WTC11 (cell line): ENCODE results near the gene GATA2. TPM values are rescaled to one million over a fixed set of nuclear protein-coding genes. Genes with fewer than 3 reads are reported as not detected.

Experiments
- ATAC-seq: fragments of 200-7000 bp; cut with Tn5 transposase; 2 replicates; pipeline ENCODE4 v1.10.0; 2021; ENCODE audit warnings: mild to moderate bottlenecking, moderate library complexity
- CTCF ChIA-PET: fragments of 300-600 bp; sonication (Branson Sonifier 250); formaldehyde crosslinking; loops from one replicate; lab custom pipeline; 2021; ENCODE audit warnings: antibody characterized with exemption; lab: Charles Lee
- POLR2A ChIA-PET: fragments of 350-600 bp; sonication (Branson Sonifier 250); formaldehyde crosslinking; loops from one replicate; lab custom pipeline; 2021; ENCODE audit warnings: antibody characterized with exemption; lab: Charles Lee
- DNase-seq: peaks from one replicate; pipeline ENCODE4 v3.0.0; 2021; ENCODE audit warnings: low spot score
- H3K27ac Mint-ChIP-seq: 2 replicates; pipeline ENCODE4 v1.8.0; 2021; ENCODE audit warnings: mixed read lengths
- H3K27me3 Mint-ChIP-seq: 2 replicates; pipeline ENCODE4 v1.8.0; 2021; ENCODE audit warnings: low read depth, mild to moderate bottlenecking, moderate library complexity, mixed read lengths
- H3K36me3 Mint-ChIP-seq: 2 replicates; pipeline ENCODE4 v1.8.0; 2021; ENCODE audit warnings: mixed read lengths
- H3K4me1 Mint-ChIP-seq: 2 replicates; pipeline ENCODE4 v1.8.0; 2022; ENCODE audit warnings: mixed read lengths
- H3K4me3 Mint-ChIP-seq: 2 replicates; pipeline ENCODE4 v1.8.0; 2021; ENCODE audit warnings: mild to moderate bottlenecking, moderate library complexity, mixed read lengths
- H3K9me3 Mint-ChIP-seq: 2 replicates; pipeline ENCODE4 v1.8.0; 2021; ENCODE audit warnings: mixed read lengths
- ARID4B ChIP-seq: sonication (generic); formaldehyde crosslinking; IDR thresholded peaks from 2 replicates; pipeline ENCODE4 v1.8.0; 2023; ENCODE audit warnings: missing genetic modification reagents, mild to moderate bottlenecking, borderline replicate concordance
- ATF6 ChIP-seq: sonication (generic); formaldehyde crosslinking; IDR thresholded peaks from 2 replicates; pipeline ENCODE4 v1.8.1; 2023; ENCODE audit warnings: mild to moderate bottlenecking, missing genetic modification reagents
- CBFB ChIP-seq: sonication (generic); formaldehyde crosslinking; IDR thresholded peaks from 2 replicates; pipeline ENCODE4 v1.8.1; 2022; ENCODE audit warnings: mild to moderate bottlenecking, low read depth, missing genetic modification reagents
- CREM ChIP-seq: sonication (generic); formaldehyde crosslinking; IDR thresholded peaks from 2 replicates; pipeline ENCODE4 v1.8.1; 2022; ENCODE audit warnings: mild to moderate bottlenecking, missing genetic modification reagents, moderate library complexity
- E2F1 ChIP-seq: sonication (generic); formaldehyde crosslinking; IDR thresholded peaks from 2 replicates; pipeline ENCODE4 v1.8.0; 2022; ENCODE audit warnings: mild to moderate bottlenecking, missing genetic modification reagents
- ESRRA ChIP-seq: sonication (generic); formaldehyde crosslinking; IDR thresholded peaks from 2 replicates; pipeline ENCODE4 v1.8.1; 2022; ENCODE audit warnings: mild to moderate bottlenecking, missing genetic modification reagents, borderline replicate concordance
- FOXP4 ChIP-seq: sonication (generic); formaldehyde crosslinking; IDR thresholded peaks from 2 replicates; pipeline ENCODE4 v1.8.0; 2022; ENCODE audit warnings: mild to moderate bottlenecking, missing genetic modification reagents
- GRHL2 ChIP-seq: fragments of 250-450 bp; sonication (Bioruptor Pico); IDR thresholded peaks from 2 replicates; pipeline ENCODE4 v1.8.0; 2022; ENCODE audit warnings: mild to moderate bottlenecking, moderate library complexity; ENCODE audit not compliant: insufficient replicate concordance, severe bottlenecking
- HMGA2 ChIP-seq: fragments of 250-450 bp; sonication (Bioruptor Pico); IDR thresholded peaks from 2 replicates; pipeline ENCODE4 v1.4.0; 2021; ENCODE audit warnings: mild to moderate bottlenecking, moderate library complexity
- IRF1 ChIP-seq: sonication (generic); formaldehyde crosslinking; IDR thresholded peaks from 2 replicates; pipeline ENCODE4 v1.8.0; 2023; ENCODE audit warnings: missing genetic modification reagents
- JUN ChIP-seq: sonication (generic); formaldehyde crosslinking; IDR thresholded peaks from 2 replicates; pipeline ENCODE4 v1.8.0; 2023; ENCODE audit warnings: mild to moderate bottlenecking, missing genetic modification reagents
- MLX ChIP-seq: sonication (generic); formaldehyde crosslinking; IDR thresholded peaks from 2 replicates; pipeline ENCODE4 v1.8.1; 2023; ENCODE audit warnings: mild to moderate bottlenecking, missing genetic modification reagents, moderate library complexity
- NFE2L1 ChIP-seq: sonication (generic); formaldehyde crosslinking; IDR thresholded peaks from 2 replicates; pipeline ENCODE4 v1.8.1; 2023; ENCODE audit warnings: missing genetic modification reagents
- NR3C1 ChIP-seq: sonication (generic); formaldehyde crosslinking; conservative IDR thresholded peaks from 2 replicates; pipeline ENCODE4 v1.8.1; 2023; ENCODE audit warnings: low read depth, mild to moderate bottlenecking, missing genetic modification reagents
- OVOL2 ChIP-seq: fragments of 250-450 bp; sonication (Bioruptor Pico); IDR thresholded peaks from 2 replicates; pipeline ENCODE4 v1.9.0; 2021; ENCODE audit warnings: mild to moderate bottlenecking, borderline replicate concordance
- SP1 ChIP-seq: sonication (generic); formaldehyde crosslinking; conservative IDR thresholded peaks from 2 replicates; pipeline ENCODE4 v1.8.1; 2022; ENCODE audit warnings: missing genetic modification reagents
- TEAD4 ChIP-seq: sonication (generic); formaldehyde crosslinking; IDR thresholded peaks from 2 replicates; pipeline ENCODE4 v1.8.0; 2022; ENCODE audit warnings: mild to moderate bottlenecking, missing genetic modification reagents
- USF2 ChIP-seq: sonication (generic); formaldehyde crosslinking; IDR thresholded peaks from 2 replicates; pipeline ENCODE4 v1.8.1; 2023; ENCODE audit warnings: mild to moderate bottlenecking, missing genetic modification reagents, moderate library complexity
- ZNF138 ChIP-seq: sonication (generic); formaldehyde crosslinking; conservative IDR thresholded peaks from 2 replicates; pipeline ENCODE4 v1.8.1; 2022; ENCODE audit warnings: mild to moderate bottlenecking, moderate library complexity, missing genetic modification reagents
- ZNF425 ChIP-seq: fragments of 250-450 bp; sonication (Bioruptor Pico); conservative IDR thresholded peaks from 2 replicates; pipeline ENCODE4 v1.9.0; 2021; ENCODE audit warnings: mild to moderate bottlenecking
- total RNA-seq: library from RNA; stranded (reverse); gene quantifications from 3 replicates; pipeline ENCODE4 v1.2.3, GENCODE V29; 2021

Gene GATA2
- total RNA-seq, 1 experiment from 2014 or later: 1.6 TPM

GRCh38 chr3:128446821-128447220, 46.2 kb downstream of the GATA2 start (continued):
- TF ChIP-seq CREM (CRISPR knock-in tag) (no peak), CBFB (CRISPR knock-in tag) (no peak)
- TF ChIP-seq, all 79 proteins: peak for 0

- H3K9me3 Mint-ChIP-seq: peaks cover 25% of the 10 kb centered on the region
- DNase-seq: no peak
- H3K27ac Mint-ChIP-seq: no peak overlapping the region
- H3K27me3 Mint-ChIP-seq: peaks cover 33% of the 10 kb centered on the region
- no peak overlapping the region for H3K4me3 Mint-ChIP-seq
- TF ChIP-seq IRF1 (no peak), JUN (no peak), SP1 (CRISPR knock-in tag) (no peak), ARID4B (CRISPR knock-in tag) (no peak), ATF6 (CRISPR knock-in tag) (no peak), HMGA2 (CRISPR knock-in tag) (no peak), NR3C1 (CRISPR knock-in tag) (no peak), USF2 (no peak), ZNF425 (CRISPR knock-in tag) (no peak), MLX (CRISPR knock-in tag) (no peak), ZNF138 (no peak)
- H3K4me1 Mint-ChIP-seq: no peaks in the 10 kb centered on the region
- H3K36me3 Mint-ChIP-seq: no peaks in the 10 kb centered on the region
- ChIA-PET POLR2A (no interaction called here), CTCF (no interaction called here)
- no peak for ATAC-seq
These were observed 47.6 kb downstream of the GATA2 start for GRCh38 chr3:128445357-128445756.

- H3K9me3 Mint-ChIP-seq: peaks cover 25% of the 10 kb centered on the region
- no peak for DNase-seq
- H3K36me3 Mint-ChIP-seq: no peaks in the 10 kb centered on the region
- ChIA-PET CTCF (no interaction called here), POLR2A (no interaction called here)
- H3K4me3 Mint-ChIP-seq: no peak overlapping the region
- H3K4me1 Mint-ChIP-seq: peaks cover 7% of the 10 kb centered on the region; the same call in 1 of the 2 replicates
- H3K27me3 Mint-ChIP-seq: peaks cover 38% of the 10 kb centered on the region
- ATAC-seq: no peak
- no peak overlapping the region for H3K27ac Mint-ChIP-seq
- TF ChIP-seq E2F1 (CRISPR knock-in tag) (no peak), ESRRA (CRISPR knock-in tag) (no peak), OVOL2 (CRISPR knock-in tag) (no peak), TEAD4 (CRISPR knock-in tag) (no peak), GRHL2 (CRISPR knock-in tag) (no peak), NFE2L1 (CRISPR knock-in tag) (no peak), FOXP4 (no peak)
These were observed 49.2 kb downstream of the GATA2 start for GRCh38 chr3:128443771-128444170.
